ENCODE results near the gene SPESP1. TPM values are rescaled to one million over a fixed set of nuclear protein-coding genes. Genes with fewer than 3 reads are reported as not detected.

Gene SPESP1
- polyA plus RNA-seq, 1 donor (not counting 4 experiments of a cell fraction or from before 2014, with no cell fraction given): 5.3 TPM

DNA sequence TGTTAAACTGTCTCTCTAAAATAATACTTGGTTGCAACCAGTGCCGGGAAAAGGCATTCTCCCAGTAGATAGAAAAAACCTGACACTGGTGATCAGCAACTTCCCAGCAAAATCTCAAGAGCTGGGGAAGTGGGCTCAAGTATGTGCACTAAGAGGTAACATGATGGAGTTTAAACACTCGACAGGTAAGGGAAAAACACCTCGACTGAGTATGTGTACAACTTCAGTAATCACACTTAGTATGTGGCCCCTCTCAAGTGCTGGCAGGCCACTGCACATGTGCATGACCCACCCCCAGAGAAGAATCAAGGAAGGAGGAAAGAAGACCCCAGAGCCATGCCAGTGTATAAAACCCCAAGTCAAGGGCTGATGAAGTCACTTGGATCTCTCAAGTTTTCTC lies 27.4 kb downstream of the SPESP1 start:
- Histone ChIP-seq H2AFZ (ENCODE audit: control insufficient read depth, low read length) (no peak overlapping the region), H3K9me3 (ENCODE audit: control insufficient read depth, low read depth, low read length) (no peaks in the 10 kb centered on the region), H3K4me1 (ENCODE audit: control insufficient read depth, extremely low read depth, insufficient read depth, low read length) (no peaks in the 10 kb centered on the region), H3K4me2 (ENCODE audit: control insufficient read depth, extremely low read depth, insufficient read depth, low read depth, low read length) (no peak overlapping the region), H3K4me3 (ENCODE audit: control insufficient read depth in 2 of 3, extremely low read depth in 1 of 3, insufficient read depth in 2 of 3, low read depth in 1 of 3, low read length in 3 of 3) (no peak overlapping the region), H3K36me3 (ENCODE audit: control insufficient read depth in 2 of 2, extremely low read depth in 1 of 2, insufficient read depth in 2 of 2, low read length in 2 of 2) (no peaks in the 10 kb centered on the region), H3K9ac (ENCODE audit: control insufficient read depth, extremely low read depth, insufficient read depth, low read length) (no peak overlapping the region), H4K20me1 (ENCODE audit: control insufficient read depth, extremely low read depth, insufficient read depth, low read length) (no peaks in the 10 kb centered on the region), H3K79me2 (ENCODE audit: control insufficient read depth, insufficient read depth, low read length) (no peaks in the 10 kb centered on the region), H3K27me3 (ENCODE audit: control insufficient read depth, extremely low read depth, insufficient read depth, low read length) (peaks cover 4% of the 10 kb centered on the region), H3K27ac (ENCODE audit: control insufficient read depth, insufficient read depth, low read length) (no peak overlapping the region), H3K9me1 (ENCODE audit: control insufficient read depth, extremely low read depth, insufficient read depth, low read length) (no peaks in the 10 kb centered on the region)
- no peak for TF ChIP-seq EZH2 (IDR thresholded peaks at IDR 0.05; ENCODE audit: low read length)
- TF ChIP-seq, protein P1, sequence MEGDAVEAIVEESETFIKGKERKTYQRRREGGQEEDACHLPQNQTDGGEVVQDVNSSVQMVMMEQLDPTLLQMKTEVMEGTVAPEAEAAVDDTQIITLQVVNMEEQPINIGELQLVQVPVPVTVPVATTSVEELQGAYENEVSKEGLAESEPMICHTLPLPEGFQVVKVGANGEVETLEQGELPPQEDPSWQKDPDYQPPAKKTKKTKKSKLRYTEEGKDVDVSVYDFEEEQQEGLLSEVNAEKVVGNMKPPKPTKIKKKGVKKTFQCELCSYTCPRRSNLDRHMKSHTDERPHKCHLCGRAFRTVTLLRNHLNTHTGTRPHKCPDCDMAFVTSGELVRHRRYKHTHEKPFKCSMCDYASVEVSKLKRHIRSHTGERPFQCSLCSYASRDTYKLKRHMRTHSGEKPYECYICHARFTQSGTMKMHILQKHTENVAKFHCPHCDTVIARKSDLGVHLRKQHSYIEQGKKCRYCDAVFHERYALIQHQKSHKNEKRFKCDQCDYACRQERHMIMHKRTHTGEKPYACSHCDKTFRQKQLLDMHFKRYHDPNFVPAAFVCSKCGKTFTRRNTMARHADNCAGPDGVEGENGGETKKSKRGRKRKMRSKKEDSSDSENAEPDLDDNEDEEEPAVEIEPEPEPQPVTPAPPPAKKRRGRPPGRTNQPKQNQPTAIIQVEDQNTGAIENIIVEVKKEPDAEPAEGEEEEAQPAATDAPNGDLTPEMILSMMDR (optimal IDR thresholded peaks at IDR 0.05 in 1 of 3, IDR thresholded peaks at IDR 0.05 in 1 of 3, conservative IDR thresholded peaks at IDR 0.05 in 1 of 3; ENCODE audit: extremely low read depth in 1 of 3, insufficient read depth in 2 of 3, low read length in 3 of 3): no peak
- no peak for DNase-seq (ENCODE audit: low read depth, low spot score)
- FAIRE-seq: no peak
- dilution Hi-C loops (cut with MboI; ENCODE audit: extremely low pct_ligation_motif_present, low sequenced_read_pairs): no loop called here

DNA sequence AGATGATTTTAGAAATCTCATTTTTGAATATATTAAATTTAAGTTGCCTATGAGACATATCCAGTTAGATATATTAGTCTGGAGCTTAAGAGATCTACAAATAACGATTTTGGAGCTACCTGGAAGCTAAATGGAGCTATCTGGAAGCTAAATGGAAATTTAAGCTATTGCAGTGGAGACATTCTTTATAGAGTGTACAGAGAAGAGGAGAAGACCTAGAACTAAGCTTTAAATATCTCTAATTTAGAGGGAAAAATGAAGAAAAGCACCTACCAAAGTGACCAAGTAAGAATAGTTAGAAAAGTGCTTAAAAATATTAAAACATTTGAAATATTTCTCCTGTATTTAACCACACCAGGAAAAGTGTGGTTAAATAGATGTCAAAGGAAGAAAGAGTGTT lies 28.3 kb downstream of the SPESP1 start:
- Histone ChIP-seq H4K20me1 (ENCODE audit: control insufficient read depth, extremely low read depth, insufficient read depth, low read length) (no peaks in the 10 kb centered on the region), H3K79me2 (ENCODE audit: control insufficient read depth, insufficient read depth, low read length) (no peaks in the 10 kb centered on the region), H3K4me2 (ENCODE audit: control insufficient read depth, extremely low read depth, insufficient read depth, low read depth, low read length) (no peak overlapping the region), H3K4me3 (ENCODE audit: control insufficient read depth in 2 of 3, extremely low read depth in 1 of 3, insufficient read depth in 2 of 3, low read depth in 1 of 3, low read length in 3 of 3) (no peak overlapping the region), H3K36me3 (ENCODE audit: control insufficient read depth in 2 of 2, extremely low read depth in 1 of 2, insufficient read depth in 2 of 2, low read length in 2 of 2) (no peaks in the 10 kb centered on the region), H3K9me3 (ENCODE audit: control insufficient read depth, low read depth, low read length) (no peaks in the 10 kb centered on the region), H3K27me3 (ENCODE audit: control insufficient read depth, extremely low read depth, insufficient read depth, low read length) (peaks cover 4% of the 10 kb centered on the region), H3K27ac (ENCODE audit: control insufficient read depth, insufficient read depth, low read length) (no peak overlapping the region), H2AFZ (ENCODE audit: control insufficient read depth, low read length) (no peak overlapping the region), H3K4me1 (ENCODE audit: control insufficient read depth, extremely low read depth, insufficient read depth, low read length) (no peaks in the 10 kb centered on the region), H3K9ac (ENCODE audit: control insufficient read depth, extremely low read depth, insufficient read depth, low read length) (no peak overlapping the region), H3K9me1 (ENCODE audit: control insufficient read depth, extremely low read depth, insufficient read depth, low read length) (no peaks in the 10 kb centered on the region)
- TF ChIP-seq, protein P1 (optimal IDR thresholded peaks at IDR 0.05 in 1 of 3, IDR thresholded peaks at IDR 0.05 in 1 of 3, conservative IDR thresholded peaks at IDR 0.05 in 1 of 3; ENCODE audit: extremely low read depth in 1 of 3, insufficient read depth in 2 of 3, low read length in 3 of 3): no peak
- no peak for TF ChIP-seq EZH2 (IDR thresholded peaks at IDR 0.05; ENCODE audit: low read length)
- FAIRE-seq (no peak), DNase-seq (ENCODE audit: low read depth, low spot score) (no peak)
- dilution Hi-C loops (cut with MboI; ENCODE audit: extremely low pct_ligation_motif_present, low sequenced_read_pairs): no loop called here

All from keratinocyte (primary cell).